Osteoblast (primary cell): ENCODE results near the gene PEMT. TPM values are rescaled to one million over a fixed set of nuclear protein-coding genes. Genes with fewer than 3 reads are reported as not detected.

Source experiments
- DNase-seq: peaks from one replicate; pipeline ENCODE4 v3.0.0; 2011; ENCODE audit warnings: low spot score, mixed read lengths; ENCODE audit not compliant: insufficient read length; ENCODE audit errors: missing footprints
- H2AFZ ChIP-seq: 2 replicates; pipeline ENCODE4 v1.6.0; 2011; ENCODE audit warnings: mild to moderate bottlenecking, low read length
- H3K27ac ChIP-seq: 2 replicates; pipeline ENCODE4 v1.5.1; 2011; ENCODE audit warnings: mild to moderate bottlenecking, low read depth, low read length, moderate library complexity
- H3K27me3 ChIP-seq: 2 replicates; pipeline ENCODE4 v1.6.0; 2012; ENCODE audit warnings: mild to moderate bottlenecking, control low read depth, inconsistent platforms, low read length, moderate library complexity; ENCODE audit not compliant: insufficient read depth
- H3K36me3 ChIP-seq: 2 replicates; pipeline ENCODE4 v1.5.1; 2011; ENCODE audit warnings: mild to moderate bottlenecking, low read length, control low read depth, moderate library complexity; ENCODE audit not compliant: insufficient read depth
- H3K4me1 ChIP-seq: 2 replicates; pipeline ENCODE4 v1.5.1; 2011; ENCODE audit warnings: mild to moderate bottlenecking, low read length, control low read depth, moderate library complexity; ENCODE audit not compliant: insufficient read depth
- H3K4me2 ChIP-seq: 2 replicates; pipeline ENCODE4 v1.6.0; 2011; ENCODE audit warnings: mild to moderate bottlenecking, low read length; ENCODE audit not compliant: insufficient read depth
- H3K4me3 ChIP-seq: fragments of 200-600 bp; sonication (generic); 3 replicates; pipeline ENCODE4 v1.5.1; 2012; ENCODE audit warnings: mild to moderate bottlenecking, low read length, inconsistent platforms; ENCODE audit not compliant: insufficient read depth
- H3K79me2 ChIP-seq: 2 replicates; pipeline ENCODE4 v1.6.0; 2012; ENCODE audit warnings: mild to moderate bottlenecking, low read length, control low read depth, inconsistent platforms; ENCODE audit not compliant: insufficient read depth
- H3K9me3 ChIP-seq: 2 replicates; pipeline ENCODE4 v1.5.1; 2011; ENCODE audit warnings: low read depth, low read length, control low read depth
- H4K20me1 ChIP-seq: 2 replicates; pipeline ENCODE4 v1.6.0; 2012; ENCODE audit warnings: mild to moderate bottlenecking, low read length, control low read depth; ENCODE audit not compliant: insufficient read depth
- CTCF ChIP-seq: IDR thresholded peaks from 2 replicates; pipeline ENCODE4 v1.5.1; 2011; ENCODE audit warnings: mild to moderate bottlenecking, low read depth, low read length, moderate library complexity; ENCODE audit errors: extremely low read depth
- total RNA-seq: library from RNA; depleted of rRNA; stranded (reverse); fragments of >200 nt; gene quantifications from 2 replicates; pipeline ENCODE4 v1.2.3, GENCODE V29; 2012

PEMT gene
- total RNA-seq, 1 donor = 26.4 TPM

GRCh38 chr17:17484451-17484899 is 107.0 kb downstream of the PEMT start:
- peaks cover 4% of the 10 kb centered on the region for H3K36me3 ChIP-seq
- no peak for TF ChIP-seq CTCF
- peaks cover 14% of the 10 kb centered on the region for H4K20me1 ChIP-seq
- H3K27me3 ChIP-seq = no peaks in the 10 kb centered on the region
- H2AFZ ChIP-seq = no peak overlapping the region
- DNase-seq = peak; percentile 56
- H3K79me2 ChIP-seq = peaks cover 62% of the 10 kb centered on the region
- peak overlapping the region; percentile 13 for H3K27ac ChIP-seq
- no peaks in the 10 kb centered on the region for H3K9me3 ChIP-seq
- H3K4me2 ChIP-seq = no peak overlapping the region
- no peaks in the 10 kb centered on the region for H3K4me1 ChIP-seq
- H3K4me3 ChIP-seq = no peak overlapping the region

GRCh38 chr17:17481860-17482259 is 109.6 kb downstream of the PEMT start:
- peaks cover 9% of the 10 kb centered on the region for H4K20me1 ChIP-seq
- no peak overlapping the region for H3K27ac ChIP-seq
- H3K36me3 ChIP-seq = no peaks in the 10 kb centered on the region
- no peaks in the 10 kb centered on the region for H3K9me3 ChIP-seq
- no peaks in the 10 kb centered on the region for H3K27me3 ChIP-seq
- H2AFZ ChIP-seq = no peak overlapping the region
- TF ChIP-seq CTCF = no peak
- H3K4me3 ChIP-seq = no peak overlapping the region
- H3K4me2 ChIP-seq = no peak overlapping the region
- H3K79me2 ChIP-seq = peaks cover 83% of the 10 kb centered on the region
- DNase-seq = peak; percentile 41
- H3K4me1 ChIP-seq = peaks cover 14% of the 10 kb centered on the region

GRCh38 chr17:17480593-17481148 is 110.8 kb downstream of the PEMT start:
- TF ChIP-seq CTCF = no peak
- H3K4me1 ChIP-seq = peaks cover 14% of the 10 kb centered on the region
- no peaks in the 10 kb centered on the region for H3K9me3 ChIP-seq
- no peak overlapping the region for H2AFZ ChIP-seq
- no peaks in the 10 kb centered on the region for H3K36me3 ChIP-seq
- peak overlapping the region; percentile 33 for H3K27ac ChIP-seq
- H3K27me3 ChIP-seq = peaks cover under 1% of the 10 kb centered on the region
- DNase-seq = peak; percentile 8
- H3K4me3 ChIP-seq = no peak overlapping the region
- no peak overlapping the region for H3K4me2 ChIP-seq
- H3K79me2 ChIP-seq = peaks cover 82% of the 10 kb centered on the region
- peaks cover 9% of the 10 kb centered on the region for H4K20me1 ChIP-seq

- TF ChIP-seq CTCF = no peak
- H3K79me2 ChIP-seq = peaks cover 70% of the 10 kb centered on the region
- H4K20me1 ChIP-seq = peaks cover 4% of the 10 kb centered on the region
- peaks cover 14% of the 10 kb centered on the region for H3K4me1 ChIP-seq
- H3K36me3 ChIP-seq = no peaks in the 10 kb centered on the region
- no peak overlapping the region for H2AFZ ChIP-seq
- no peak overlapping the region for H3K4me3 ChIP-seq
- H3K27me3 ChIP-seq = peaks cover 5% of the 10 kb centered on the region
- no peaks in the 10 kb centered on the region for H3K9me3 ChIP-seq
- H3K27ac ChIP-seq = peak overlapping the region; percentile 25
- H3K4me2 ChIP-seq = peak overlapping the region; percentile 10
- DNase-seq = peak; percentile 39
Observed at GRCh38 chr17:17479209-17479608, 112.3 kb downstream of the PEMT start.
